ENCODE measurements around the gene EIF4E3. TPM values are rescaled to one million over a fixed set of nuclear protein-coding genes. Genes with fewer than 3 reads are reported as not detected.

The EIF4E3 gene
- total RNA-seq, 1 donor from 2014 or later: 22.6 TPM

- DNase-seq (ENCODE audit: low spot score): no peak
These were observed 77.5 kb downstream of the EIF4E3 start for GRCh38 chr3:71647751-71648150.

DNA sequence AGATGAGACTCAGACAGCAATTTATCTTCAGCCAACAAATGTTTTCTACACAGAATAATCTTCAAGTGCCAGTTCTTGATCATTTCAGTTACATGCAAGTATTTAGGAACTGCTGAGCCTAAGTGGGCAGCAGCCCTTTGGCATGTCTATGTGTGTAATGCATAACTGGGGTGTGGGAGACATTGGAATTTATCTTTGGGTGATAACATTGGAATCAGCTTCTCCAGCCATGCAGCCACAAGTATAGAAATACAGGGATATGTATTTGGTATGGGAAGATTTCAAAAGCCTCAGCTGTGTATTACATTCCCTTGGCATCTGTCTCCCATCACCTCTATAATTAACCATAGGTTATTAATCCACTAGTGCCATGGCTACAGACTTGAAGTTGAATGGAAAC is 78.2 kb downstream of the EIF4E3 start:
- DNase-seq (ENCODE audit: low spot score): no peak

DNA sequence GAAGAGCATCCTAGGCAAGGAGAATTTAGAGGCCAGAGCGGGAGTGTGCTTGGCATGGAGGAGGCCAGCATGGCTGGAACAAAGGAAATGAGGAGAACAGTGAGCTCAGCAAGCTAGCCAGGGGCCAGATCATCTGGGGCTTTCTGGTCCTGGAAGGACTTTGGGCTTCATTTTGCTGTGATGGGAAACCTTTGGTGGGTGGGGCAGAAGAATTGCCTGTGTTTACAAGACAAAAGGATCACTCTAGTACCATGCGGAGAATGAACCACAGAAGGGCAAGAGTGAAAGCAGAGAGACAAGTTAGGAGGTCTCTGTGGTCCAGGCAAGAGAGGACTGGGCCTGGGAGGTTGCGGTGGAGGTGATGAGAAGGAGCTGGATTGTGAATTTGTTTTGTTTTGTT is 80.1 kb downstream of the EIF4E3 start:
- DNase-seq (ENCODE audit: low spot score): no peak

- DNase-seq (ENCODE audit: low spot score): no peak
These were observed 83.5 kb downstream of the EIF4E3 start for GRCh38 chr3:71641674-71642073.

- no peak for DNase-seq (ENCODE audit: low spot score)
These were observed 84.7 kb downstream of the EIF4E3 start for GRCh38 chr3:71640331-71640983.

DNA sequence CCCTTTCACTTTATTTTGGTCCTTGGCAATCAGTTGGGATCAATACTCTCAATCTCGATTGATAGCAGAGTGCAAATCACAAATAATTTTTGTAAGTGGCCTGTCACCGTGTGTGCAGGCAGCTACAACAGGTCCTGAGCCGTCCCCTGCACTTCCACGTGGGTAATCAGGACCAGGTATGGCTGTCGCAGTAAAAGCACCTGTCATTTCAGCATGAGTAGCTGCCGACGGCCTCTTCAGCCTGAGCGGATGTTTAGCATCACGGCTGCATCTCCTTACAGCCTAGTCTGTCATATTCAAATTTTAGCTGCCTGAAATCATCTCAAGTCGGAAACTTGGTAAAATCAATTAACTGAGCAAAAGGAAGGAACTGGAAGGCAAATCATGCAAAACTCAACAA is 88.7 kb downstream of the EIF4E3 start:
- DNase-seq (ENCODE audit: low spot score): no peak

- no peak for DNase-seq (ENCODE audit: low spot score)
These were observed 89.2 kb downstream of the EIF4E3 start for GRCh38 chr3:71636001-71636400.

DNA sequence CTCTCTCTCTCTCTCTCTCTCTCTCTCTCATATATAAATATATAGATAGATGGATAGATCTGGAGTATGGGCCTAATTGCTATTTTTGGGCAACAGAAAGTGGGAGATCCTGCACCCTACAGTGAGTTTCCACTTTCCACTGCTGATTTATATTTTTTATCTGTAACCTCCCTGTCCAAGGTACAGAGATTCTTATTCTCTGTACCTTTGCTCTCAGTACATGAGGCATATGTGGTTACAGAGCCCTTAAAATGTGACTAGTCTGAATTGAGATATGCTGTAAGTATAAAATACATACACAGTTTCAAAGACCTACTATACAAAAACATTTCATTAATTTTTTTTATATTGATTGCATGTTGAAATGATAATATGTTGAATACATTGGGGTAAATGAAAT is 90.5 kb downstream of the EIF4E3 start:
- DNase-seq (ENCODE audit: low spot score): no peak

DNA sequence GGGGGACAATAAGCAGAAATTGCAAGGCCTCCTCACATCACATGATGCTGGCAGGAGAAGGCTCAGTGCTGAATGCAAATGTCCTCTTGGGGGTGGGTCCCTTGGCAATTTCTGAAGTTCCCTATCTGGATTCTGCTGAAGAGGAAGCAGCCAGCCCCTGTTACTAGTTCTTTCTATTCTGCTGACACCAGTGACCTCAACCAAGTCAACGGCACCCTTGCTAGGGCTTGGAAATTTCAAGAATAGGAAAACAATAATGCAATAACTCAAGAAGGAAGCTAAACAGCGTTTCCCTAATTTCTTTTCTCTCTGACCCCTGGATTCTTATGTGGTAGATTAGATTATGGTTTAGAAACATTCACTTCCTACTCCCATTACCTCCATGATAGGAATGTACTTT is 95.5 kb downstream of the EIF4E3 start:
- DNase-seq (ENCODE audit: low spot score): peak; percentile 40

- peak; percentile 13 for DNase-seq (ENCODE audit: low spot score)
These were observed 95.9 kb downstream of the EIF4E3 start for GRCh38 chr3:71629289-71629688.

DNA sequence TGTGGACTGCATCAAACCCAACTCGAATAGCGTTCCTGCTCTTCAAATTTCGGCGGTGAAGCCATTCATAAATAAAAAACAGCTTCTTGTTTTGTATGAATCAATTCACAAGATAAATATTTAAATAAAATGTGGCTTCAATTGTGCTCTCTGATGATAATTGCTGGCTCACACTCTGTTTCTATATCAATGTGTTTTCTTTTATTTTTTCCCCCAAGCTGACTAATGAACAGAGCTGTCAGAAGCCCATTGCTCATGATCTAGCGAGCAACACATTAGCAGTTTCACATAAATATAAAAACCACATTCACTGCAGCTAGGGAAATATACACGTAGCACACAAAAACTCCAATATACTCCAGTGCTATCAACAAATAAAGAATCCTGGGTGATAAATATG is 96.7 kb downstream of the EIF4E3 start:
- no peak for DNase-seq (ENCODE audit: low spot score)

DNA sequence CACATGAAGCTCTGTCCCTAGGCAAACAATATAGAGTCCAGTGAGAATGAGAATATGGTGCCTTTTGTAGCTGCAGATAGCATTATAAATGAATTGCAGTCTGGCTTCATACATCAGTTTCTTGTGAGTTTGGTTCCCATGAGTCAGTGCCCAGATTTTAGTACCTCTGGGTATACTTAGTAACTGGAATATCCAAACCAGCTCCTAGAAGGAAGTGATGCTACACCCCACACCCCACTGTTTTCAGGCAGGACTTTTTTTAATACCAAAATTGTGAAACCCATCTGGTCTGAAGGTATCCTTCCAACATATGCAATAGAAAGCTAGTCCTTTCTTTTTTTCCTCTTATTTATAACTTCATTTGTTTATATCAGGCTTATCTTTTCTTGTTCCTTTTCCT is 99.5 kb downstream of the EIF4E3 start:
- DNase-seq (ENCODE audit: low spot score): no peak

Other genes starting within 250 kb of the EIF4E3 start
- 128 TPM for gene FOXP1, start 141.7 kb downstream of the EIF4E3 start, total RNA-seq
- 4.5 TPM for gene GPR27, start 28.5 kb upstream of the EIF4E3 start, total RNA-seq
- not detected for gene PROK2, start 59.7 kb upstream of the EIF4E3 start, total RNA-seq

Measured in mucosa of gallbladder (tissue), 1 donor.